ENCODE measurements around the gene COPZ1. TPM values are rescaled to one million over a fixed set of nuclear protein-coding genes. Genes with fewer than 3 reads are reported as not detected.
"Not testable (repeated sequence)": the region's sequence is repeated elsewhere in the genome, so short reads cannot be mapped to it uniquely, and the experiment has no call there.

The COPZ1 gene
- total and polyA plus RNA-seq, 10 donors = 55.4 to 99.1 (median 80.5) TPM

- Histone ChIP-seq H3K27ac (peak within 1 kb of the TSS; percentile 89 to 99 (median 96)), H3K27me3 (replicated peaks in 1 of 7) (no peaks in the 10 kb centered on the region), H3K4me1 (peaks cover 47 to 83% (median 64%) of the 10 kb centered on the region in 6 donors), H3K9me3 (no peaks in the 10 kb centered on the region), H3K36me3 (peaks cover 10 to 37% (median 30%) of the 10 kb centered on the region in 6 donors), H3K4me3 (peak within 1 kb of the TSS; percentile 61 to 88 (median 78))
- TF ChIP-seq POLR2AphosphoS5 (IDR thresholded peaks at IDR 0.05) (peak; percentile 93 to 97 (median 95)), CTCF (IDR thresholded peaks at IDR 0.05 in 8 of 11, conservative IDR thresholded peaks at IDR 0.05 in 3 of 11) (no peak), POLR2A (IDR thresholded peaks at IDR 0.05) (peak in 2 of 3 donors; percentile 61 to 84)
- 0% methylated on average over 48 to 49 of the region's 49 CpGs for WGBS, 5 donors
- intact Hi-C loops (cut with DNase I; ENCODE audit: low total_unique reads) = no loop called here
- peak; percentile 99 for DNase-seq
Measured at GRCh38 chr12:54279632-54280467, 45.1 kb upstream of the COPZ1 start, which contains the start of gene CBX5. Gene CBX5 (minus strand): TSS chr12:54280122. CDS start chr12:54257650, 22,472 bp downstream.

GRCh38 chr12:54280468-54281260 lies 44.3 kb upstream of the COPZ1 start, which contains the start of gene HNRNPA1:
Gene HNRNPA1 (plus strand): TSS chr12:54280726. CDS start chr12:54280808, 82 bp downstream.
- peaks cover 10 to 45% (median 37%) of the 10 kb centered on the region in 6 donors for H3K36me3 ChIP-seq
- intact Hi-C loops (cut with DNase I; ENCODE audit: low total_unique reads) = no loop called here
- H3K27ac ChIP-seq = peak within 1 kb of the TSS; percentile 89 to 99 (median 96)
- peaks cover 47 to 83% (median 72%) of the 10 kb centered on the region in 6 donors for H3K4me1 ChIP-seq
- H3K9me3 ChIP-seq = no peaks in the 10 kb centered on the region
- 0 to 1% (median 0%) methylated on average over 41 to 48 of the region's 48 CpGs for WGBS, 5 donors
- TF ChIP-seq CTCF (IDR thresholded peaks at IDR 0.05 in 8 of 11, conservative IDR thresholded peaks at IDR 0.05 in 3 of 11) (peak in 2 of 11 experiments; percentile 5 to 15), POLR2AphosphoS5 (IDR thresholded peaks at IDR 0.05) (peak; percentile 68 to 100 (median 98)), POLR2A (IDR thresholded peaks at IDR 0.05) (peak; percentile 94 to 98 (median 96))
- no peaks in the 10 kb centered on the region for H3K27me3 ChIP-seq (replicated peaks in 1 of 7)
- H3K4me3 ChIP-seq = peak within 1 kb of the TSS; percentile 61 to 88 (median 78)
- peak; percentile 92 for DNase-seq

DNA sequence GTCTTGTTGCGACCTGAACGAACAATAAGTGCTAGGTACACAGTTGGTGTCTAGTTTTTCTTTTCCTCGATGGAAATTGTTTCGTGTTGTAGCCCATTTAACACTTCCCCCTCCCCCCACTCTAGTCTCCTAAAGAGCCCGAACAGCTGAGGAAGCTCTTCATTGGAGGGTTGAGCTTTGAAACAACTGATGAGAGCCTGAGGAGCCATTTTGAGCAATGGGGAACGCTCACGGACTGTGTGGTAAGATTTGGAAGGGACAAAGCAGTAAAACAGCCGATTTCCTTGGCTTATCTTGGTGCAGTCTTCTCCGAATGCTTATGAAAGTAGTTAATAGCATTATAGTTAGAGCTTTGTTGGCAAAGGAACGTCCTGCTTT lies 43.7 kb upstream of the COPZ1 start:
- peak overlapping the region; percentile 61 to 88 (median 78) for H3K4me3 ChIP-seq
- peaks cover 10 to 51% (median 43%) of the 10 kb centered on the region in 6 donors for H3K36me3 ChIP-seq
- intact Hi-C loops (cut with DNase I; ENCODE audit: low total_unique reads); DNase-seq; H3K27me3 ChIP-seq (replicated peaks in 1 of 7); H3K9me3 ChIP-seq: not testable (repeated sequence)
- H3K27ac ChIP-seq = peak overlapping the region; percentile 89 to 99 (median 96)
- 0 to 2% (median 0%) methylated on average over 10 of the region's 10 CpGs for WGBS, 5 donors
- H3K4me1 ChIP-seq = peaks cover 52 to 83% (median 77%) of the 10 kb centered on the region in 6 donors

DNA sequence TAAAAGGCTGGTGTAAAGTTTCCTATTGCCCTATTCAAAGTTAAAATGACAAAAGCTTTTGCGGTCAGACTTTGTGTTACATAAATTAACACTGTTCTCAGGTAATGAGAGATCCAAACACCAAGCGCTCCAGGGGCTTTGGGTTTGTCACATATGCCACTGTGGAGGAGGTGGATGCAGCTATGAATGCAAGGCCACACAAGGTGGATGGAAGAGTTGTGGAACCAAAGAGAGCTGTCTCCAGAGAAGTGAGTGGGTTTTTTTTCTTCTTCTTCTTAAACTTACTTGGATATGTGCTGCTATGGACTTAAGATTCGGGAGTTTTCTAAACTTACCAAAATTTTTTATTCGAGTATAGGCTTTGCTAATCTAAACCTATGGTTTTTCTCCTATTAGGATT lies 43.2 kb upstream of the COPZ1 start:
- Histone ChIP-seq H3K4me3 (peak overlapping the region; percentile 61 to 88 (median 78)), H3K36me3 (peaks cover 10 to 55% (median 47%) of the 10 kb centered on the region in 6 donors), H3K4me1 (peaks cover 52 to 83% (median 79%) of the 10 kb centered on the region in 6 donors), H3K27ac (peak overlapping the region in 7 of 8 donors; percentile 93 to 99 (median 97))
- intact Hi-C loops (cut with DNase I; ENCODE audit: low total_unique reads); DNase-seq; H3K9me3 ChIP-seq; H3K27me3 ChIP-seq (replicated peaks in 1 of 7): not testable (repeated sequence)
- 5 to 10% (median 6%) methylated on average over 4 of the region's 4 CpGs for WGBS, 5 donors
